Pancreas (tissue), 10 donors: ENCODE results near the gene LCT. TPM values are rescaled to one million over a fixed set of nuclear protein-coding genes. Genes with fewer than 3 reads are reported as not detected.

Source experiments
- ATAC-seq, 4 donors: fragments of 200-7000 bp; cut with Tn5 transposase; one replicate each; pipeline versions ENCODE4 v1.8.0 to v1.9.1; 2020; ENCODE audit warnings: mild to moderate bottlenecking in 4 of 4, moderate library complexity in 4 of 4
- DNase-seq, 6 donors: peaks; one replicate each; pipeline ENCODE4 v3.0.0-alpha.2; 2020
- FAIRE-seq: peaks from 2 replicates; lab custom pipeline; 2012; peaks lifted over from hg19 to GRCh38; lab: Jason Lieb, UNC
- H3K27ac ChIP-seq, 4 donors: fragments of 200-600 bp; sonication (generic); 1 replicate in 3 of 4; 2 replicates in 1 of 4; pipeline versions ENCODE4 v1.5.0 to v1.8.0; 2020
- H3K27me3 ChIP-seq, 4 donors: fragments of 200-600 bp; one replicate each; pipeline ENCODE4 v1.8.0; 2021
- H3K36me3 ChIP-seq, 3 donors: fragments of 200-600 bp; sonication (generic) in 1 of 3; one replicate each; pipeline versions ENCODE4 v1.5.0 to v1.8.0; 2020 to 2021
- H3K4me1 ChIP-seq, 3 donors: fragments of 200-600 bp; one replicate each; pipeline ENCODE4 v1.8.0; 2021
- H3K4me3 ChIP-seq, 4 donors: fragments of 200-600 bp; sonication (generic) in 2 of 4; one replicate each; pipeline versions ENCODE4 v1.5.0 to v1.8.0; 2020 to 2021
- H3K9me3 ChIP-seq, 4 donors: fragments of 200-600 bp; one replicate each; pipeline ENCODE4 v1.8.0; 2021
- WGBS, 2 donors: extraction: QIAGEN DNeasy Blood & Tissue Kit; methylation state at CpG; one replicate each; pipeline ENCODE4 v1.1.7; 2013; 5-methylcytosine and 5-hydroxymethylcytosine counted together
- intact Hi-C, 3 donors: fragments of 100-400 bp; cut with DNase I; formaldehyde crosslinking; loops; one replicate each; pipeline versions ENCODE4 v1.11.1 to v1.14.2; 2022
- polyA plus RNA-seq, 2 donors: library from polyadenylated mRNA; stranded (reverse); fragments of 200-250 nt; gene quantifications; one replicate each; pipeline ENCODE4 v1.2.3, GENCODE V29; 2013
- total RNA-seq, 6 donors: library from RNA; stranded (reverse); fragmentation: NEBNext Ultra II Directional in 4 of 6; extraction: Animal tissue kit (Norgen Biotek cat#: 25700) in 4 of 6; gene quantifications; one replicate each; pipeline versions ENCODE4 v1.2.1 to v1.2.4, GENCODE V29; 2021 to 2023
- TF ChIP-seq, protein P1 (sequence below), 4 donors: fragments of 200-600 bp; sonication (generic) in 3 of 4; IDR thresholded peaks; one replicate each; pipeline versions ENCODE4 v1.5.0 to v1.8.0; 2021; ENCODE audit warnings: antibody characterized with exemption in 4 of 4
- donor health status: healthy with polysubstance abuse.
- donor health status: DM: no; HTN: no; CAD: no; lungs with moderate emphysema.
- donor health status: DM: no; HTN: no; CAD: no.
- donor health status: control.
- donor health status: control.
- donor health status: Bipolar disorder and iron deficiency.
- donor health status: DM: yes; HTN: yes; CAD: no.
- donor health status: DM: no; HTN: no; CAD: no.
- donor health status: DM: no; HTN: no; CAD: no.
- donor health status: DM: yes; HTN: yes; CAD: no.

Gene LCT
- total and polyA plus RNA-seq, 8 donors, result under 0.01 to 0.06 TPM; not detected in 6

DNA sequence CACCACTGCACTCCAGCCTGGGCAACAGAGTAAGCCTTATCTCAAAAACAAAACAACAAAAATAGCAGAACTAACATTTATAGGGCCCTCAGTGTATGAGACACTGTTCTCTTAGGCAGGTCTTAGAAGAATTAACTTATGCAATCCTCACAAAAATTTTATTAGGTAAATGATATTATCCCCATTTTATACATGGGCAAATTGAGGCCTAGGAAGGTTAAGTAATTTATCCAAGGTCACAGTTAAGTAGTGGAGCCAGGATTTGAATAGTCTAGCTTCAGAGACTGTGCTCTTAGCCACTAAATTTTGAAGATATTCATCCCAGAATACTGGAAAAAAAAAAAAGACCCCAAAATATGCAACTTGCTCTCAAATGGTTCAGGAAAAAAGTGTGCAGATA is 16.4 kb upstream of the LCT start:
- FAIRE-seq (no peak), ATAC-seq (no peak), DNase-seq (no peak)
- H3K9me3 ChIP-seq, result no peaks in the 10 kb centered on the region
- no peaks in the 10 kb centered on the region for H3K4me1 ChIP-seq
- TF ChIP-seq, protein P1, sequence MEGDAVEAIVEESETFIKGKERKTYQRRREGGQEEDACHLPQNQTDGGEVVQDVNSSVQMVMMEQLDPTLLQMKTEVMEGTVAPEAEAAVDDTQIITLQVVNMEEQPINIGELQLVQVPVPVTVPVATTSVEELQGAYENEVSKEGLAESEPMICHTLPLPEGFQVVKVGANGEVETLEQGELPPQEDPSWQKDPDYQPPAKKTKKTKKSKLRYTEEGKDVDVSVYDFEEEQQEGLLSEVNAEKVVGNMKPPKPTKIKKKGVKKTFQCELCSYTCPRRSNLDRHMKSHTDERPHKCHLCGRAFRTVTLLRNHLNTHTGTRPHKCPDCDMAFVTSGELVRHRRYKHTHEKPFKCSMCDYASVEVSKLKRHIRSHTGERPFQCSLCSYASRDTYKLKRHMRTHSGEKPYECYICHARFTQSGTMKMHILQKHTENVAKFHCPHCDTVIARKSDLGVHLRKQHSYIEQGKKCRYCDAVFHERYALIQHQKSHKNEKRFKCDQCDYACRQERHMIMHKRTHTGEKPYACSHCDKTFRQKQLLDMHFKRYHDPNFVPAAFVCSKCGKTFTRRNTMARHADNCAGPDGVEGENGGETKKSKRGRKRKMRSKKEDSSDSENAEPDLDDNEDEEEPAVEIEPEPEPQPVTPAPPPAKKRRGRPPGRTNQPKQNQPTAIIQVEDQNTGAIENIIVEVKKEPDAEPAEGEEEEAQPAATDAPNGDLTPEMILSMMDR (IDR thresholded peaks at IDR 0.05), result no peak
- H3K27me3 ChIP-seq, result no peaks in the 10 kb centered on the region
- no peak overlapping the region for H3K4me3 ChIP-seq
- intact Hi-C loops, result no loop called here
- no peak overlapping the region for H3K27ac ChIP-seq
- peaks cover 0 to 13% (median 0%) of the 10 kb centered on the region in 3 donors for H3K36me3 ChIP-seq

GRCh38 chr2:135851858-135852257 is 14.9 kb upstream of the LCT start:
- no peaks in the 10 kb centered on the region for H3K4me1 ChIP-seq
- intact Hi-C loops, result no loop called here
- ATAC-seq (no peak), FAIRE-seq (no peak), DNase-seq (no peak)
- TF ChIP-seq, protein P1 (IDR thresholded peaks at IDR 0.05), result no peak
- H3K27me3 ChIP-seq, result no peaks in the 10 kb centered on the region
- H3K9me3 ChIP-seq, result no peaks in the 10 kb centered on the region
- H3K27ac ChIP-seq, result no peak overlapping the region
- H3K36me3 ChIP-seq, result peaks cover 0 to 10% (median 0%) of the 10 kb centered on the region in 3 donors
- no peak overlapping the region for H3K4me3 ChIP-seq

- DNase-seq, result no peak
- Histone ChIP-seq H3K27ac (no peak overlapping the region), H3K9me3 (no peaks in the 10 kb centered on the region), H3K27me3 (no peaks in the 10 kb centered on the region), H3K36me3 (peaks cover 0 to 5% (median 0%) of the 10 kb centered on the region in 3 donors), H3K4me1 (no peaks in the 10 kb centered on the region), H3K4me3 (no peak overlapping the region)
- no peak for FAIRE-seq
- 86 to 90% methylated on average over 17 of the region's 17 CpGs for WGBS, 2 donors
- TF ChIP-seq, protein P1 (IDR thresholded peaks at IDR 0.05), result no peak
- ATAC-seq, result no peak
- intact Hi-C loops, result no loop called here
Observed at GRCh38 chr2:135850892-135851668, 14.1 kb upstream of the LCT start.

DNA sequence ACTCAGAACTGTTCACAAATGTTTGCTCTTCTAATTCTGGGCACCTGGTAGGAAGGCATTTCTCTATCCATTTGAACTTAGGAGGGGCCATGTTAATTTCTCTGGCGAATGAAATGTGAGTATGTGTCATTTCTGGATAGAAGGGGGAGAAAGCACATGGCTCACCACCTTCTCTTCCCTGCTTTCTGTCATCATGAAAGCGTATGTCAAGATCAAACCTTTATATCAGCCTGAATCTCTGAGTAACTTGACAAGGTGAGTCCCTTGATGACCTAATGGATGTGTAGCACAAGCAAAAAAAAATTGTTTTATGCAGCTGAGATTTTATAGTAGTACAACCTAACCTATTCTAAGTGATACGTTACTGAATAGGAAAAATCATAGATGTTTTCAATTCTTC is 12.1 kb upstream of the LCT start:
- 96% methylated on average over 3 of the region's 3 CpGs for WGBS, 2 donors
- no peak overlapping the region for H3K27ac ChIP-seq
- no peaks in the 10 kb centered on the region for H3K4me1 ChIP-seq
- ATAC-seq (no peak), DNase-seq (no peak), FAIRE-seq (no peak)
- no peak overlapping the region for H3K4me3 ChIP-seq
- no peaks in the 10 kb centered on the region for H3K27me3 ChIP-seq
- peaks cover 0 to 5% (median 0%) of the 10 kb centered on the region in 3 donors for H3K36me3 ChIP-seq
- TF ChIP-seq, protein P1 (IDR thresholded peaks at IDR 0.05), result no peak
- no peaks in the 10 kb centered on the region for H3K9me3 ChIP-seq
- intact Hi-C loops, result no loop called here

DNA sequence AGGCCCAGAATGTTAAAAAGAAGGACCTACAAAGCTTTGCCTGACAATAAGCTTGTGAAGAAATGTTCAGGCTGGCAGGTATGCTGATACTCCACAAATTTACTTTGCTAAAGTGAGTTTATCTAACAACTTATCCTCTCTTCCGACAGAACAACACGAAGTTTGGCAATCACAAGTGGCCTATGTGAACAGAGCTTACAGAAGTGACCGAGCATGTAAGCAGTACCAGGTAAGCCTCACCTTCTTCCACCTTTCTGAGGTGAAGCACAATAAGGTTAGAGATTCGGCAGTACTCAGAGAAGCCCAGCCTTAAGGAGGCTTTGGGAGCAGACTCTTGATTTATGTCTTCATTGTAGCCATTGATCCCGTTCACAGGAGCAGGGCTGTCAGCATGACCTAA is 9.0 kb upstream of the LCT start:
- H3K9me3 ChIP-seq, result no peaks in the 10 kb centered on the region
- H3K27me3 ChIP-seq, result no peaks in the 10 kb centered on the region
- no peak overlapping the region for H3K27ac ChIP-seq
- ATAC-seq (no peak), DNase-seq (no peak), FAIRE-seq (no peak)
- 87 to 92% methylated on average over 5 of the region's 5 CpGs for WGBS, 2 donors
- TF ChIP-seq, protein P1 (IDR thresholded peaks at IDR 0.05), result no peak
- H3K36me3 ChIP-seq, result no peaks in the 10 kb centered on the region
- intact Hi-C loops, result no loop called here
- H3K4me3 ChIP-seq, result no peak overlapping the region
- H3K4me1 ChIP-seq, result no peaks in the 10 kb centered on the region
